T-helper 2 cell treated with Interferon-gamma antibody and Interleukin-4, amounts not matched to agents 5 μg/mL and 100 μg/mL, for 36 hours (primary cell): ENCODE measurements around the gene LRPAP1.
"Not testable (repeated sequence)": the region's sequence is repeated elsewhere in the genome, so short reads cannot be mapped to it uniquely, and the experiment has no call there.

Source experiments
- DNase-seq: peaks from one replicate; pipeline ENCODE4 v3.0.0; 2021; ENCODE audit warnings: low spot score
- H3K27ac Mint-ChIP-seq: one replicate; pipeline ENCODE4 v1.8.0; 2021; ENCODE audit warnings: mild to moderate bottlenecking, mixed read lengths
- H3K27me3 Mint-ChIP-seq: one replicate; pipeline ENCODE4 v1.8.0; 2021; ENCODE audit warnings: low read depth, mixed read lengths
- H3K36me3 Mint-ChIP-seq: one replicate; pipeline ENCODE4 v1.8.0; 2021; ENCODE audit warnings: low read depth, mixed read lengths
- H3K4me1 Mint-ChIP-seq: one replicate; pipeline ENCODE4 v1.8.0; 2021; ENCODE audit warnings: low read depth, mixed read lengths
- H3K4me3 Mint-ChIP-seq: one replicate; pipeline ENCODE4 v1.8.0; 2022; ENCODE audit warnings: mild to moderate bottlenecking, moderate library complexity, mixed read lengths
- H3K9me3 Mint-ChIP-seq: one replicate; pipeline ENCODE4 v1.8.0; 2021; ENCODE audit warnings: mixed read lengths

LRPAP1 gene

GRCh38 chr4:3555459-3556070, 23.3 kb upstream of the LRPAP1 start:
- H3K9me3 Mint-ChIP-seq, H3K27ac Mint-ChIP-seq, H3K36me3 Mint-ChIP-seq, DNase-seq, H3K27me3 Mint-ChIP-seq, H3K4me3 Mint-ChIP-seq, H3K4me1 Mint-ChIP-seq: not testable (repeated sequence)

DNA sequence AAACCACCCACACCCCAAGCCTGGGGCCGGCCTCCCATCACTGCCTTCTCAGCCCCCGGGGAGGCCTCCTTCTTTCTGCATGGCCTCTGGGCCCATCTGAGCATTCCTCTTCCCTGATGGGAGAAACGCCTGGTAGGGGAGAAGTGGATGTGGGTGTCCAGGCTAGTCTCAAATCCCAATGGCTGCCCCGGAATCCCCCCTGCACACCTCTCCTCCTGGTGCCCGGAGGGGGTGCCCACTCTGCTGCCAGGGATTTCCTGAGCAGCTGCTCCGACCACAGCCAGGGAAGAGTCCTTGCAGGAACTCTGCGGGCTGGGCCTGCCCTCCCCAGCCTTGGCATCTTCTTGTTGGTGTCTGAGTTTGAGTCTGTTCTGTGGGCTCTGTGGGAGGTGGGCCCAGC, 19.1 kb upstream of the LRPAP1 start:
- not testable (repeated sequence) for H3K27ac Mint-ChIP-seq, H3K36me3 Mint-ChIP-seq, H3K9me3 Mint-ChIP-seq, H3K4me3 Mint-ChIP-seq, DNase-seq, H3K4me1 Mint-ChIP-seq, H3K27me3 Mint-ChIP-seq

DNA sequence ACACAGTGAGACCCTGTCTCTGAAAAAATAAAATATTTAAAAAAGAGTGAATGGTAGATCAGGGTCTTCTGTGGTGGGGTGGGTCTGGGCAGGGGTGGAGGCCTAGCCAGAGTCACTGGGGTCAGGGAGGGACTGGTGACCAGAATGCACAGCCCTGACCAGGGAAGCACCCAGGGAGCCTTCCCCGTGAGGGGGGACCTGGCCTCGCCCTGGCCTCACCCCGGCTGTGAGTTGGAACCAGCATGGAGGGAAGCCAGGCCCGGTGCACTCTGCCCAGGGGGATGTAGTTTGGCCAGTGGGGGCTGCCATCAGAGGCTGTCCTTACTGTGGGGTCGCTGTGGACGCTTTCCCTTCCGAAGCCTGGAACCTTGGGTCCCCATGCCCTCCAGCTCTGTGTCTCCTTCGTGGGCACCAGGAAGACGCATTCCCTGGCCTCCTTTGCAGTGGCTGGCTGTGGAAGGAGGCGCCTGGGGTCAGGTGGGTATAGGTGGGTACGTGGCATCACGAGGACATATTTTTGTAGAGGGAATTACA, 18.6 kb upstream of the LRPAP1 start:
- not testable (repeated sequence) for H3K36me3 Mint-ChIP-seq, H3K27ac Mint-ChIP-seq, H3K9me3 Mint-ChIP-seq, H3K4me3 Mint-ChIP-seq, H3K4me1 Mint-ChIP-seq, H3K27me3 Mint-ChIP-seq, DNase-seq

- H3K36me3 Mint-ChIP-seq, H3K9me3 Mint-ChIP-seq, H3K27ac Mint-ChIP-seq, H3K4me3 Mint-ChIP-seq, H3K27me3 Mint-ChIP-seq, DNase-seq, H3K4me1 Mint-ChIP-seq: not testable (repeated sequence)
These were observed 17.8 kb upstream of the LRPAP1 start for GRCh38 chr4:3550041-3550440.

GRCh38 chr4:3549694-3550001, 17.4 kb upstream of the LRPAP1 start:
- not testable (repeated sequence) for H3K27ac Mint-ChIP-seq, H3K9me3 Mint-ChIP-seq, H3K4me3 Mint-ChIP-seq

GRCh38 chr4:3548991-3549693, 16.9 kb upstream of the LRPAP1 start:
- H3K27ac Mint-ChIP-seq, H3K4me3 Mint-ChIP-seq, H3K9me3 Mint-ChIP-seq, DNase-seq, H3K36me3 Mint-ChIP-seq, H3K27me3 Mint-ChIP-seq, H3K4me1 Mint-ChIP-seq: not testable (repeated sequence)

More at GRCh38 chr4:3549694-3550001, 17.4 kb upstream of the LRPAP1 start:
- not testable (repeated sequence) for H3K4me1 Mint-ChIP-seq, H3K27me3 Mint-ChIP-seq, DNase-seq, H3K36me3 Mint-ChIP-seq

- H3K9me3 Mint-ChIP-seq, H3K27me3 Mint-ChIP-seq, DNase-seq, H3K36me3 Mint-ChIP-seq, H3K4me3 Mint-ChIP-seq, H3K27ac Mint-ChIP-seq, H3K4me1 Mint-ChIP-seq: not testable (repeated sequence)
These were observed 14.5 kb upstream of the LRPAP1 start for GRCh38 chr4:3546721-3547120.

GRCh38 chr4:3545351-3545750, 13.1 kb upstream of the LRPAP1 start:
- not testable (repeated sequence) for H3K9me3 Mint-ChIP-seq, H3K27me3 Mint-ChIP-seq, H3K4me1 Mint-ChIP-seq, H3K36me3 Mint-ChIP-seq, H3K27ac Mint-ChIP-seq, H3K4me3 Mint-ChIP-seq, DNase-seq

DNA sequence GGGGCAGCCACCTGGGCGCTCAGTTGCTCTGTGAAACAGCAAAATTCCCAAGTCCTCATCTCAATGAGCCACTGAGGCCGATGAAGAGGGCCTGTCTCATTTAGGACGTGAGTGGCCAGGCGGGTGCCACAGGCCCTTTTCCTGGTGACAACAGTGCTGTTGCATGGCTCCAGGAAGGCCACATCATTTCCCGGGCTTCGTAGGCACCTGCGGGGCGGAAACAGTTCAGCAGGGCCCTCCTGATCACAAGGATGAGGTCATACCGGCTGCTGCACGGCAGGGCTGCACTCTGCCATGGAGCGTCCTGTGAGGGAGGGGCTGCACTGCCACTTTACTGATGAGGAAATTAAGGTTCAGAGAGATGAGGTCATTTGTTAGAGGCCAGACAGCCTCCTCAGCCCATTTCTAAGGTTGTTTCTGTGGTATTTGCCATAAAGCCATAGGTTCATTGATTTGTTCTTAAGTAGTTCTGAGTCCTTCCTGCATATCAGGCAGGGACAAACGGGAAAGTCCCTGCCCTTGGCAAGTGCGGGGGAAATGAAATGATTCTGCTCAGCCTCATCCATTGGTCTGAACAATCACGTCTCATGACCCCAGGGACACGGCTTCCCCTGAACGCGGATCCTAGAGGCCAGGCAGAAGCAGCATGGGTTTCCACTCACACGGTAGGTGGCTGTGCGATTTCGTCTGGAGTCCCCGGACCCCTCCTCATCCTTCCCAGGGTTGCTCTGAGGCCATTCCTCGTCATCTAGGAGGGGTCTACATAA, 12.2 kb upstream of the LRPAP1 start:
- not testable (repeated sequence) for H3K27ac Mint-ChIP-seq, H3K27me3 Mint-ChIP-seq, DNase-seq, H3K4me3 Mint-ChIP-seq, H3K4me1 Mint-ChIP-seq, H3K36me3 Mint-ChIP-seq, H3K9me3 Mint-ChIP-seq

DNA sequence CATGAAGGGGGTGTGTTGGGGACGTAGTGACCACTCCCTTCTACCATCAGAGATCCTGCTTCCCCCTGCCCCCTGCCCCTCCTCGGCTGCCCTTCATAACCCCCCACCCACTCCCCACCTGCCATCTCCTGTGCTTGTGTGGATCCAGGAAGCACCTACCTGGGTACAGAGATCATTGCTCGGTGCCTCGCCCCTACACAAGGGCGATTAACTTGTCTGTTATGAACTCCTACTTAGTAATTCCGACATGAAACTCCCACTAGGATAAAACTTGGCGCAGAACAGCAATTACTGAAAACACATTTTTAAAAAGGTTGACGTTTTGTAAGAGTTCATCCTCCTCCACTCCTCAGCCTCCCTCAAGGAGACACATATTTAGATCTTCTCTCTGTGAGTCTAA, 11.2 kb upstream of the LRPAP1 start:
- not testable (repeated sequence) for H3K9me3 Mint-ChIP-seq, DNase-seq, H3K4me1 Mint-ChIP-seq, H3K36me3 Mint-ChIP-seq, H3K4me3 Mint-ChIP-seq, H3K27me3 Mint-ChIP-seq, H3K27ac Mint-ChIP-seq

DNA sequence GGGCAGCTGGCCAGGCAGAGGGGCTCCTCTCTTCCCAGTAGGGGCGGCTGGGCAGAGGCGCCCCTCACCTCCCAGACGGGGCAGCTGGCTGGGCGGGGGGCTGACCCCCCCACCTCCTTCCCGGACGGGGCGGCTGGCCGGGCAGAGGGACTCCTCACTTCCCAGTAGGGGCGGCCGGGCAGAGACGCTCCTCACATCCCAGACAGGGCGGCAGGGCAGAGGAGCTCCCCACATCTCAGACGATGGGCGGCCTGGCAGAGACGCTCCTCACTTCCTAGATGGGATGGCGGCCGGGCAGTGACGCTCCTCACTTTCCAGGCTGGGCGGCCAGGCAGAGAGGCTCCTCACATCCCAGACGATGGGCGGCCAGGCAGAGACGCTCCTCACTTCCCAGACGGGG, 6.7 kb upstream of the LRPAP1 start:
- not testable (repeated sequence) for H3K9me3 Mint-ChIP-seq, H3K27me3 Mint-ChIP-seq, H3K4me3 Mint-ChIP-seq, H3K4me1 Mint-ChIP-seq, H3K27ac Mint-ChIP-seq, H3K36me3 Mint-ChIP-seq, DNase-seq

DNA sequence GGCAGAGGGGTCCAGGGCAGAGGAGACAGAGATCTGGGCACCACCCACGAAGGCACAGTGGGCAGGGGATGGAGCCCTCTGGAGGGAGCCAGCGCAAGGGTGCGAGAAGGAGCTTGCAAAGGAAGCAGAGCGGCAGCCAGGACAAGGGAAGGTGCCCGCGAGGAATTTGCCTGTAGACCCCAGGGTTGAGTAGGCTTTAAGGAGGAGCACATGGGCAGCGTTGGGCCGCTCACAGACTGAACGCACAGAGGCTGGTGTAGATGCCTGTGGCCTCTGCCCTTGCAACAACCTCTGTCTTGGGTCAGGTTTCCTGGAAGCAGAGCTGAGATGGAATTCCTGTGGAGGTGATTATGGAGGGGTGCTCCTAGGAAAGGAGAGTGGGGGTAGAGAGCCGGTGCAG, 3.6 kb upstream of the LRPAP1 start:
- not testable (repeated sequence) for DNase-seq, H3K36me3 Mint-ChIP-seq, H3K9me3 Mint-ChIP-seq, H3K4me3 Mint-ChIP-seq, H3K4me1 Mint-ChIP-seq, H3K27ac Mint-ChIP-seq
- peaks cover 12% of the 10 kb centered on the region for H3K27me3 Mint-ChIP-seq

GRCh38 chr4:3533423-3533820, 1.2 kb upstream of the LRPAP1 start:
- H3K27me3 Mint-ChIP-seq = peaks cover 12% of the 10 kb centered on the region
- no peak overlapping the region for H3K27ac Mint-ChIP-seq
- no peak for DNase-seq
- H3K9me3 Mint-ChIP-seq = no peaks in the 10 kb centered on the region
- peak overlapping the region; percentile 32 for H3K4me3 Mint-ChIP-seq
- H3K36me3 Mint-ChIP-seq = peaks cover 2% of the 10 kb centered on the region
- peaks cover 11% of the 10 kb centered on the region for H3K4me1 Mint-ChIP-seq

DNA sequence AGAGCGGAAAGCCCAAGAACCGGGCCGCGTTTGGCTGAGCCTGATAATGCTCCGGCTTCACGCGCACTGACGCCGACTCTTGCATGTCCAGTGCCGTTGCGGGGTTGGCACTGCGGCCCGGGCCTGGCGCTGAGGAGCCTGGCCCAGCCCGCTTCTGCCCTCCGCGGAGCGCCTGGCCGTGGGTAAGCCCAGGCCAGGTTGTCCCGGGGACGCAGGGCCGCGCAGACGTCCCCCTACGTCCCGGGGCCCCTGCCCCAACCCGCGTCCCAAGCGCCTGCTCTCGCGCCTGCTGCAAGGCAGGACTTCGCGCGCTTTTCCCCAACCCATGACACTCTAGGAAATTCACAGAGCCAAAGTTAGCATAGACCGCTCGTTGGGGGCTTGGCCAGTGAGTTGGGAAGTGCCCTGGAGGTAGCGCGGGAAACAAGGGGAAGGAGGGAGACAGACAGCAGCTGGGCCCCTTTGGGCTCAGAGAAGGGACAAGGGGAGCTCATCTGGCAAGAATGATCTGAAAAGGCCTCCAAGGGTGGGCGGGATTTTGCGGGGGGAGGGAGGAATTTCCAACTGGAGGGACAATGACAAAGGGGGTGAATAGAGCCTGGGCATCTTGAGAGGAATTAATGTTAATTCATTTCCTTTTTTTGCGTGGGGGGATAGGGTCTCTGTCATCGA, 665 bp upstream of the LRPAP1 start:
- H3K4me3 Mint-ChIP-seq = peak overlapping the region; percentile 100
- no peak for DNase-seq
- peaks cover 11% of the 10 kb centered on the region for H3K4me1 Mint-ChIP-seq
- no peaks in the 10 kb centered on the region for H3K9me3 Mint-ChIP-seq
- peaks cover 2% of the 10 kb centered on the region for H3K36me3 Mint-ChIP-seq
- H3K27me3 Mint-ChIP-seq = peaks cover 12% of the 10 kb centered on the region
- peak overlapping the region; percentile 96 for H3K27ac Mint-ChIP-seq
